Measurements from ENCODE around the gene ITPR3.

ITPR3 gene

DNA sequence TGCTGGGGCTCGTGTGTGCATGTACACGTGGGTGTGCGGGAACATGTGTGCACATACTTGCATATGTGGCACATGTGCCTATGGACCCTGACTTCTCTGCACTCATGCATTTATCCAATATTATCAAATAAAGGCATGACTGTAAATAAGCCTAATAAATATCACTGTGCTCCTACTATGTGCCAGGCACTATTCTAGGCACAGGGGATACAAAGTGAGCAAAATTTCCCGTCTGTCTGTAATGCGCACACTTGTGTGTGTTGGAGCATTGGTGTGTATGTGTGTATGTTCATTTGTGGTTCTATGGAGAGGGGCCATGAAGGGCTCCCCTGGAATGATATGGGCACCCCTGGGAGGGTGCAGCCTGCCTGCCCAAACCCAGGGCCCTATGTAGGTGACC, 41.9 kb downstream of the ITPR3 start:
- DNase-seq = no peak
- intact Hi-C loops (cut with DNase I) = no loop called here

DNA sequence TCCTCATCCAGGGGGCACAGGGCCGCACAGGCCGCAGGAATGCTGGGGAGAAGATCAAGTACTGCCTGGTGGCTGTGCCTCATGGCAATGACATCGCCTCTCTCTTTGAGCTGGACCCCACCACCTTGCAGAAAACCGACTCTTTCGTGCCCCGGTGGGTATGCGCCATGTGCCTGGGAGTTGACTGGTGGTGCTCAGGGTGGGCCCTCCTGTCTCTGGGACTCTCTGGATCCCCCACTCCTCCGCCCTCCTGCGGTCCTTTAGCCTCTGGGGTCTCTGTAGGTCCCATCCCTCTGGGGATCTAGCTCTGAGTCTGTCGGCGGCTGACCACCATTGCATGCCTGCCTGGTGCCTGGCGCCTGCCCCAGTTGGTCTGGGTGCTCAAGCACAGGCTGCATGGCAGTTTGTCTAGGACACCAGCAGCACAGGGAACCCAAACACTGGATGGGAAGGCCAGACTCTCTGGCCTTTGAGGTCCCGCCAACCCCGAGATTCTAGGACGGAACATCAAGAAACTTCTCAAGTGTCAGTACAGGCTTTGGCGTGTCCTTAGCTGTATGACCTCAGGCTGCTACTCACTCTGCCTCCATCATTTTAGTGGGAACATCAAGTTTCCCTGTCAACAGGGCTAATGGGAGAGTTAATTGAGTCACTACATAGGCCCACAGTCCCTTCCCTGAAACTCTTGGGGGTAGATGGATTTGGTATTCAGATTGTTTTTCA, 42.8 kb downstream of the ITPR3 start:
- intact Hi-C loops (cut with DNase I) = no loop called here
- no peak for DNase-seq

GRCh38 chr6:33664506-33665057, 43.5 kb downstream of the ITPR3 start:
- intact Hi-C loops (cut with DNase I) = no loop called here

DNA sequence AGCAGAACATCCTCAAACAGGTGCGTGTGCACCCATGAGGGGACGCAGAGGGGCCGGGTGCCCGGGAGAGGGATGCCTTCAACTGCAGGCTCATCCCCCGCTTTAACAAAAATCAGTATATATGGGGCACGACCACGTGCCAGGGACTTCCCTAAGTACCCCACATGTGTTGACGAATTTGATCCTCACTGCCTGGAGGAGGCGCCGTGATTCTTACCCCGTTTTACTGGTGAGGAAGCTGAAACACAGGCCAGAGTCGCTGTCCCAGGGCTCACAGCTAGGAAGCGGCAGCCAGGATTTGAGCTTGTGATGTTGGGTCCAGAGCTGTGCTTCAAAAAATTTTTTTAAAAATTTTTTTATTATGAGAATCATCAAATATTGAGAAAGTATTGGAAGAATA, 44.8 kb downstream of the ITPR3 start:
- intact Hi-C loops (cut with DNase I) = no loop called here
- no peak for DNase-seq

More at GRCh38 chr6:33664506-33665057, 43.5 kb downstream of the ITPR3 start:
- DNase-seq = no peak

DNA sequence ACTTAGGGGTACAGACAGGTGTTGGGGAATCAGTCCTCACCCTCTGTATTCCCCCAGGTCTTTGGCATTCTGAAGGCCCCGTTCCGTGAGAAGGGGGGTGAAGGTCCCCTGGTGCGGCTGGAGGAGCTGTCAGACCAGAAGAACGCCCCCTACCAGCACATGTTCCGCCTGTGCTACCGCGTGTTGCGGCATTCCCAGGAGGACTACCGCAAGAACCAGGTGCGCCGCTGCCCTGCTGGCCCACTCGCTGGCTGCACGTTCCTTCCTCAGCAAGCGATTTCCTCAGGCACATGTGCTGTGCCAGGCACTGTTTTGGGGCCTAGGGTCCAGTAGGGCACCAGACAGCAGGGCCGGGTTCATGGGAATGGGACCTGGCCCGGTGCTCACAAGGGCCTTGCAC, 46.0 kb downstream of the ITPR3 start:
- intact Hi-C loops (cut with DNase I) = no loop called here
- no peak for DNase-seq

- no peak for DNase-seq
- intact Hi-C loops (cut with DNase I) = no loop called here
Observed at GRCh38 chr6:33667776-33668175, 46.7 kb downstream of the ITPR3 start.

DNA sequence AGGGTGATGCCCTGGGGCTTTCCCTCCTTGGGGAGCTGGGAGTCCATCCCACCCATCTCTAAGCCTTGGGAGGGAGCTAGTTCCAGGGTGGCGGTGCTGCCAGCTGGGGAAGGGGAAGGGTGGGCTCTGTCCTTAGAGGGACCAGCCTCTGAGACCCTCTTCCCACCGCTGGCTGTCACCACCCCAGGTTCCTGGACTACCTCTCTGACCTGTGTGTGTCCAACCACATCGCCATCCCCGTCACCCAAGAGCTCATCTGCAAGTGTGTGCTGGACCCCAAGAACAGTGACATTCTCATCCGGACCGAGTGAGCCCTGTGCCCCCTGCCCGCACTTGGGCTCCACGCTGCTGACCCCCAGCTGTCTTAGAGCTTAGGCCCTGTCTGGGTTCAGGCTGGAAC, 47.2 kb downstream of the ITPR3 start:
- DNase-seq = no peak
- intact Hi-C loops (cut with DNase I) = no loop called here

GRCh38 chr6:33668914-33669313, 47.8 kb downstream of the ITPR3 start:
- intact Hi-C loops (cut with DNase I) = no loop called here
- DNase-seq = peak in 1 of 10 donors; percentile 89

- intact Hi-C loops (cut with DNase I) = no loop called here
- no peak for DNase-seq
Observed at GRCh38 chr6:33670086-33670660, 49.1 kb downstream of the ITPR3 start.

DNA sequence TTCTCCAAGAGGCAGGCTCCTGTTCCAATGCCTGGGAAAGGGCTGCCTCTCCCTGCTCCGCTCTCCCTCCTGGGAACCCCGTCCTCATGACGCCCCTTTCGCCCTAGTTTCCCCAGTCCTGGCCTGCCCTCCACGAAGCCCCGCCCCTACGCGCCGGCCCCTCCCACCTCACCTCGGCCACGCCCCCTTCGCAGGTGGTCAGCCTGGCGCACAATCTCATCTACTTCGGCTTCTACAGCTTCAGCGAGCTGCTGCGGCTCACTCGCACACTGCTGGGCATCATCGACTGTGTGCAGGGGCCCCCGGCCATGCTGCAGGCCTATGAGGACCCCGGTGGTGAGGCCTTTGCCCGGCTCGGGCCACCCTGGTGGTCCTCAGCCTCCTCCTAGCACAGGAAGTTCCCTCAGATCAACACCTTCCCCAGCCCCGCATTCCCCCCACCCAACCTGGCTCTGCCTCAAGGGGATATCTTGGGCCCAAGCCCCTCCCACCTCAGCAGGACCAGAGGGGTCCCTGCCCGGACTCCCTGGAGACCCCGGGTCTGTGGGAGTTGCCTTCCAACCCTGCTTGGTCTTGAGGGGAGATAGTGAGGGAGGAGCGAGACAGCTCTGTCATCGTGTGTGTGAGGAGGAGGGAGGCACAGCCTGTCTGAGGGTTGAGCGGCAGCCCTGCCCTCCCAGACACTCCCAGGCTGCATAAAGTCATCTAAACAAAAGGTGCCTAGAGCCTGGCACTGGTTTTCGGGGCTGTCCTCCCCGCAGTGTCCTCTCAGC, 50.0 kb downstream of the ITPR3 start:
- intact Hi-C loops (cut with DNase I) = no loop called here
- DNase-seq = no peak

- DNase-seq = no peak
- intact Hi-C loops (cut with DNase I) = no loop called here
Observed at GRCh38 chr6:33671744-33672072, 50.6 kb downstream of the ITPR3 start.

GRCh38 chr6:33672808-33673207, 51.7 kb downstream of the ITPR3 start:
- no peak for DNase-seq
- intact Hi-C loops (cut with DNase I) = no loop called here

GRCh38 chr6:33673851-33674250, 52.7 kb downstream of the ITPR3 start:
- no peak for DNase-seq
- intact Hi-C loops (cut with DNase I) = no loop called here

- intact Hi-C loops (cut with DNase I) = no loop called here
- DNase-seq = no peak
Observed at GRCh38 chr6:33675968-33676367, 54.8 kb downstream of the ITPR3 start.

- no peak for DNase-seq
- intact Hi-C loops (cut with DNase I) = no loop called here
Observed at GRCh38 chr6:33676416-33677142, 55.5 kb downstream of the ITPR3 start.

DNA sequence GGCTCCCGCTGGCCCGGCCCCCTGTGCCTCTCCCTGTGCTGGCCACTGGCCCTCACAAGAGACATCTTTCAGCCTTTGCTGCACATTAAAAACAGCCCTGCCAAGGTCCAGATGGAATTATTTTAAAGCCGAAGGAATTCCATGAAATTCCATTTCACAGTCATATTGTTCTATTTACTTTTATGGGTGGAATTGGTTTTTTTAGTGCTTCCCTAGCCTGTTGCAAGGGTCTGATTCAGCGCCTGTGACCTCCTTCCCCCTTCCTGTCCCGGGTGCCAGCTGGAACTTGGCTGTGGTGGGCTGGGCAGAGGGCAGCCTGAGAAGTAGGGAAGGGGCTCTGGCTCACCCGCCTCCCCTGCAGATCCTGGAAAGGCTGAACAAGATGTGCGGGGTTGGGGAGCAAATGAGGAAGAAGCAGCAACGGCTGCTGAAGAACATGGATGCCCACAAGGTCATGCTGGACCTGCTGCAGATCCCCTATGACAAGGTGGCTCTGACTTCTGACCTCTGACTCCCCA, 56.1 kb downstream of the ITPR3 start:
- DNase-seq = no peak
- intact Hi-C loops (cut with DNase I) = no loop called here

DNA sequence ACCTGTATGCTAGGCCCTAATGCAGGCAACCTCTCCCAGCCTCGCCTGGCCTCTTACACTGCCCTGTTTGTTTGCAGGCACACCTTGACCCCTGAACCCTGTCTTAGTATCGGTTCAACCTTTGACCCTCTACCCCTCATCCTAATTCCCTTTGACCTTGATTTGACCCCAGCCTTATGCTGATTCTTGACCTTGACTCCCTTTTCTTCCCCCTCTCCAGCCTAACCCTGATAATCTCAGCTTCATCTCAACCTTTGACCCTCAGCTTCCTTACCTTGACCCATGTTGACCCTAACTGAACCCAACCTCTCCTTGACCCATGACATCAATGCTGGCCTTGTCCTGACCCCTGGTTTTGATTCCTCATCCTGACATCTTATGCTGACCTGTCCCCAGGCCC, 56.6 kb downstream of the ITPR3 start:
- intact Hi-C loops (cut with DNase I) = no loop called here
- no peak for DNase-seq

DNA sequence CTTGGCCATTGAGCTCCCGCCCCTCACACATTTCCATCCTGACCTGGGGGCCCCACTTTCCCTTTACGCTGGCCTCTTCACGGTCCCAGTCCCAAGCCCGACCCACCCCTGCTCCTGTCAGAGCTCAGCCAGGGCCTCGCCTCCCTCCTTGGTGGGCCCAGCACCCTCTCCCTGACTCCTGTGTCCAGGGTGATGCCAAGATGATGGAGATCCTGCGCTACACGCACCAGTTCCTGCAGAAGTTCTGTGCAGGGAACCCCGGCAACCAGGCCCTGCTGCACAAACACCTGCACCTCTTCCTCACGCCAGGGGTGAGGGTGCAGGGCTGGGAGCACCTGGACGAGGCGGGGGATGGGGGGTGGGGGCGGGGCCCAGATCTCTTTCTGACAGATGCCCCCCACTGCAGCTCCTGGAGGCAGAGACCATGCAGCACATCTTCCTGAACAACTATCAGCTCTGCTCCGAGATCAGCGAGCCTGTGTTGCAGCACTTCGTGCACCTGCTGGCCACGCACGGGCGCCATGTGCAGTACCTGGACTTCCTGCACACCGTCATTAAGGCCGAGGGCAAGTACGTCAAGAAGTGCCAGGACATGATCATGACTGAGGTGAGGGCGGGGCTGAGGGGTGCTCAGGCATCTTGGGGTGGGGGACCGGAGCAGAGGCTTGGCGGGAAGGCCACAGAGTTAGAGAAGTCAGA, 57.3 kb downstream of the ITPR3 start:
- intact Hi-C loops (cut with DNase I) = no loop called here

DNA sequence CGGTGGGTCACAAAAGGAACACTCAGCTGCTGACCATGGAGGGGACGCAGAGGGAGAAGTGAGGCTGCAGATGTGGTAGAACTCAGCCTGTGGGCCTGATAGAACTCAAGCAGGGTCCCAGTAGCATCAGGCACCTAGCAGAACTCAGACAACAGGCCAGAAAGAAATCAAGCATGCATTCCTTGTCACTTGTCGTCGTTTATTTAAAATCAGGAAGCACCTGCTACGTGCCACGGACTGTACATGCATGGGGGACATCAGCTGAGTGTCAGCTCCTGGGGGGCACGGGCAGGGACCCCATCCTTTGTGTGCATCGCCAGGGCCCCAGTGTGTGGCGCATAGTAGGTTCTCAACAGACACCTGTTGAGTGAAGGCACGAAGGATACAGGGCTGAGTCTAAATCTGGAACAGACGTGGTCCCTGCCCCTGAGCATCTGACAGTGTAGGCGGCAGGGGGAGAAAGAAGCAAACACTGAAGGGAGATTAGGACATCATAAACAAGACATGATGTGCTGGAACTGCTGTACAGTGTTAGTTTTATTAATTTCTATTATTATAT, 57.9 kb downstream of the ITPR3 start:
- intact Hi-C loops (cut with DNase I) = no loop called here
- no peak for DNase-seq

More for the DNA sequence above, 57.3 kb downstream of the ITPR3 start:
- DNase-seq = no peak

- no peak for DNase-seq
- intact Hi-C loops (cut with DNase I) = no loop called here
Observed at GRCh38 chr6:33679761-33680160, 58.6 kb downstream of the ITPR3 start.
